ENCODE measurements around the gene ARHGEF4.

Gene ARHGEF4

GRCh38 chr2:130837811-130838565 is 1.3 kb downstream of the ARHGEF4 start:
- no peak overlapping the region for H3K4me3 ChIP-seq (ENCODE audit: low read length)

GRCh38 chr2:130839011-130839780 is 2.5 kb downstream of the ARHGEF4 start:
- H3K27me3 ChIP-seq (replicated peaks; ENCODE audit: control insufficient read depth, insufficient read depth, low read length) = peaks cover 69% of the 10 kb centered on the region
- no peak for DNase-seq (ENCODE audit: low read depth)
- no peak overlapping the region for H3K4me3 ChIP-seq (ENCODE audit: low read length)

More at GRCh38 chr2:130837811-130838565, 1.3 kb downstream of the ARHGEF4 start:
- Histone ChIP-seq H3K27me3 (replicated peaks; ENCODE audit: control insufficient read depth, insufficient read depth, low read length) (peaks cover 59% of the 10 kb centered on the region), H3K36me3 (ENCODE audit: control insufficient read depth, insufficient read depth, low read length, severe bottlenecking) (no peaks in the 10 kb centered on the region), H3K9ac (ENCODE audit: low read length) (no peak overlapping the region), H3K4me1 (ENCODE audit: control insufficient read depth, insufficient read depth, low read length) (no peaks in the 10 kb centered on the region), H3K9me3 (ENCODE audit: control insufficient read depth, low read length) (no peaks in the 10 kb centered on the region)
- DNase-seq (ENCODE audit: low read depth) = no peak

GRCh38 chr2:130840506-130840905 is 3.8 kb downstream of the ARHGEF4 start:
- H3K27me3 ChIP-seq (replicated peaks; ENCODE audit: control insufficient read depth, insufficient read depth, low read length) = peaks cover 59% of the 10 kb centered on the region
- no peaks in the 10 kb centered on the region for H3K4me1 ChIP-seq (ENCODE audit: control insufficient read depth, insufficient read depth, low read length)
- H3K9ac ChIP-seq (ENCODE audit: low read length) = no peak overlapping the region
- DNase-seq (ENCODE audit: low read depth) = no peak
- H3K4me3 ChIP-seq (ENCODE audit: low read length) = no peak overlapping the region
- H3K9me3 ChIP-seq (ENCODE audit: control insufficient read depth, low read length) = no peaks in the 10 kb centered on the region
- H3K36me3 ChIP-seq (ENCODE audit: control insufficient read depth, insufficient read depth, low read length, severe bottlenecking) = no peaks in the 10 kb centered on the region

More at GRCh38 chr2:130839011-130839780, 2.5 kb downstream of the ARHGEF4 start:
- H3K9ac ChIP-seq (ENCODE audit: low read length) = no peak overlapping the region
- H3K36me3 ChIP-seq (ENCODE audit: control insufficient read depth, insufficient read depth, low read length, severe bottlenecking) = no peaks in the 10 kb centered on the region
- no peaks in the 10 kb centered on the region for H3K9me3 ChIP-seq (ENCODE audit: control insufficient read depth, low read length)
- no peaks in the 10 kb centered on the region for H3K4me1 ChIP-seq (ENCODE audit: control insufficient read depth, insufficient read depth, low read length)

GRCh38 chr2:130841741-130842365 is 5.1 kb downstream of the ARHGEF4 start:
- Histone ChIP-seq H3K9ac (ENCODE audit: low read length) (no peak overlapping the region), H3K4me3 (ENCODE audit: low read length) (no peak overlapping the region), H3K27me3 (replicated peaks; ENCODE audit: control insufficient read depth, insufficient read depth, low read length) (peaks cover 51% of the 10 kb centered on the region), H3K36me3 (ENCODE audit: control insufficient read depth, insufficient read depth, low read length, severe bottlenecking) (no peaks in the 10 kb centered on the region), H3K9me3 (ENCODE audit: control insufficient read depth, low read length) (no peaks in the 10 kb centered on the region), H3K4me1 (ENCODE audit: control insufficient read depth, insufficient read depth, low read length) (no peaks in the 10 kb centered on the region)
- DNase-seq (ENCODE audit: low read depth) = no peak

GRCh38 chr2:130842770-130843169 is 6.1 kb downstream of the ARHGEF4 start:
- Histone ChIP-seq H3K4me1 (ENCODE audit: control insufficient read depth, insufficient read depth, low read length) (no peaks in the 10 kb centered on the region), H3K9ac (ENCODE audit: low read length) (no peak overlapping the region), H3K9me3 (ENCODE audit: control insufficient read depth, low read length) (no peaks in the 10 kb centered on the region), H3K4me3 (ENCODE audit: low read length) (no peak overlapping the region), H3K27me3 (replicated peaks; ENCODE audit: control insufficient read depth, insufficient read depth, low read length) (peaks cover 45% of the 10 kb centered on the region), H3K36me3 (ENCODE audit: control insufficient read depth, insufficient read depth, low read length, severe bottlenecking) (no peaks in the 10 kb centered on the region)
- no peak for DNase-seq (ENCODE audit: low read depth)

- no peaks in the 10 kb centered on the region for H3K36me3 ChIP-seq (ENCODE audit: control insufficient read depth, insufficient read depth, low read length, severe bottlenecking)
- H3K9me3 ChIP-seq (ENCODE audit: control insufficient read depth, low read length) = no peaks in the 10 kb centered on the region
- H3K9ac ChIP-seq (ENCODE audit: low read length) = no peak overlapping the region
- no peak overlapping the region for H3K4me3 ChIP-seq (ENCODE audit: low read length)
- H3K4me1 ChIP-seq (ENCODE audit: control insufficient read depth, insufficient read depth, low read length) = no peaks in the 10 kb centered on the region
- peaks cover 41% of the 10 kb centered on the region for H3K27me3 ChIP-seq (replicated peaks; ENCODE audit: control insufficient read depth, insufficient read depth, low read length)
- no peak for DNase-seq (ENCODE audit: low read depth)
Observed at GRCh38 chr2:130843321-130843985, 6.7 kb downstream of the ARHGEF4 start.

- Histone ChIP-seq H3K4me1 (ENCODE audit: control insufficient read depth, insufficient read depth, low read length) (no peaks in the 10 kb centered on the region), H3K9ac (ENCODE audit: low read length) (no peak overlapping the region), H3K36me3 (ENCODE audit: control insufficient read depth, insufficient read depth, low read length, severe bottlenecking) (no peaks in the 10 kb centered on the region), H3K27me3 (replicated peaks; ENCODE audit: control insufficient read depth, insufficient read depth, low read length) (peaks cover 35% of the 10 kb centered on the region), H3K9me3 (ENCODE audit: control insufficient read depth, low read length) (no peaks in the 10 kb centered on the region), H3K4me3 (ENCODE audit: low read length) (no peak overlapping the region)
- no peak for DNase-seq (ENCODE audit: low read depth)
Observed at GRCh38 chr2:130844161-130844560, 7.4 kb downstream of the ARHGEF4 start.

- no peak for DNase-seq (ENCODE audit: low read depth)
Observed at GRCh38 chr2:130845505-130846085, 8.9 kb downstream of the ARHGEF4 start.

GRCh38 chr2:130846233-130846632 is 9.5 kb downstream of the ARHGEF4 start:
- Histone ChIP-seq H3K36me3 (ENCODE audit: control insufficient read depth, insufficient read depth, low read length, severe bottlenecking) (no peaks in the 10 kb centered on the region), H3K9ac (ENCODE audit: low read length) (no peak overlapping the region), H3K27me3 (replicated peaks; ENCODE audit: control insufficient read depth, insufficient read depth, low read length) (peaks cover 32% of the 10 kb centered on the region), H3K4me3 (ENCODE audit: low read length) (no peak overlapping the region), H3K9me3 (ENCODE audit: control insufficient read depth, low read length) (no peaks in the 10 kb centered on the region), H3K4me1 (ENCODE audit: control insufficient read depth, insufficient read depth, low read length) (no peaks in the 10 kb centered on the region)
- no peak for DNase-seq (ENCODE audit: low read depth)

More at GRCh38 chr2:130845505-130846085, 8.9 kb downstream of the ARHGEF4 start:
- Histone ChIP-seq H3K9ac (ENCODE audit: low read length) (no peak overlapping the region), H3K4me1 (ENCODE audit: control insufficient read depth, insufficient read depth, low read length) (no peaks in the 10 kb centered on the region), H3K9me3 (ENCODE audit: control insufficient read depth, low read length) (no peaks in the 10 kb centered on the region), H3K4me3 (ENCODE audit: low read length) (no peak overlapping the region), H3K27me3 (replicated peaks; ENCODE audit: control insufficient read depth, insufficient read depth, low read length) (peaks cover 31% of the 10 kb centered on the region), H3K36me3 (ENCODE audit: control insufficient read depth, insufficient read depth, low read length, severe bottlenecking) (no peaks in the 10 kb centered on the region)

- H3K9me3 ChIP-seq (ENCODE audit: control insufficient read depth, low read length) = no peaks in the 10 kb centered on the region
- DNase-seq (ENCODE audit: low read depth) = no peak
- H3K36me3 ChIP-seq (ENCODE audit: control insufficient read depth, insufficient read depth, low read length, severe bottlenecking) = no peaks in the 10 kb centered on the region
Observed at GRCh38 chr2:130846686-130847375, 10.1 kb downstream of the ARHGEF4 start.

More at GRCh38 chr2:130846686-130847375, 10.1 kb downstream of the ARHGEF4 start:
- Histone ChIP-seq H3K27me3 (replicated peaks; ENCODE audit: control insufficient read depth, insufficient read depth, low read length) (peaks cover 29% of the 10 kb centered on the region), H3K4me1 (ENCODE audit: control insufficient read depth, insufficient read depth, low read length) (no peaks in the 10 kb centered on the region), H3K9ac (ENCODE audit: low read length) (no peak overlapping the region), H3K4me3 (ENCODE audit: low read length) (no peak overlapping the region)
